ENCODE data around the gene MYO6.

MYO6 gene

DNA sequence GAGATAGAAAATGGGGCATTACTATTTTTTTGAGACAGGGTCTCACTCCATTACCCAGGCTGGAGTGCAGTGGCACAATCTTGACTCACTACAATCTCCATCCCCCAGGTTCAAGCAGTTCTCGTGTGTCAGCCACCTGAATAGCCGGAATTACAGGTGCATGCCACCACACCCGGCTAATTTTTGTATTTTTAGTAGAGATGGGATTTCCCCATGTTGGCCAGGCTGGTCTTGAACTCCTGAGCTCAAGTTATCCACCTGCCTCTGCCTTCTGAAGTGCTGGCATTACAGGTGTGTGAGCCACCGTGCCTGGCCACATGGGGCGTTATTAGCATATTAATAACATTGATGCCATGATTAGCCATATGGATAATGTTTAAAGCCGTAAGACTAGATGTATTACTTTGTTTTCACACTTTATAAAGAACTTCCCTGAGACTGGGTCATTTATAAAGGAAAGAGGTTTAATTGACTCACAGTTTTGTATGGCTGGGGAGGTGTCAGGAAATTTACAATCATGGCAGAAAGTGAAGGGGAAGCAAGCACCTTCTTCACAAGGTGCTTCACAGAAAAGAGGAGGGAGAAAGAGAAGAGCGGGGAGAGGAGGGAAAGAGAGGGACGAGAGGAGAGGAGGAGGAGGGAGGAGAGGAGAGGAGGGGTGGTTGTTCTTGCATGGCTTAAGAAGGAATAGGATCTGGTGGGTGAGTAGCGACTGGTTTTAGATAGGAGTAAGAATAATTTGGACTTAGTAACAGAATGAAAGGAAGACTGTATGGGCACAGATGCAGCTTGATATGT, 51.9 kb downstream of the MYO6 start:
- Histone ChIP-seq H3K4me1 (ENCODE audit: insufficient read depth, low read length) (peaks cover 11% of the 10 kb centered on the region; the same call in 1 of the 2 replicates), H3K36me3 (ENCODE audit: insufficient read depth, low read depth, low read length) (no peaks in the 10 kb centered on the region), H3K9me3 (ENCODE audit: insufficient read depth, low read depth, low read length) (no peaks in the 10 kb centered on the region), H3K4me3 (ENCODE audit: low read length) (no peak overlapping the region), H3K27me3 (ENCODE audit: insufficient read depth, low read length) (no peaks in the 10 kb centered on the region), H3K9ac (ENCODE audit: low read depth, low read length) (no peak overlapping the region), H3K27ac (ENCODE audit: low read length) (no peak overlapping the region)

DNA sequence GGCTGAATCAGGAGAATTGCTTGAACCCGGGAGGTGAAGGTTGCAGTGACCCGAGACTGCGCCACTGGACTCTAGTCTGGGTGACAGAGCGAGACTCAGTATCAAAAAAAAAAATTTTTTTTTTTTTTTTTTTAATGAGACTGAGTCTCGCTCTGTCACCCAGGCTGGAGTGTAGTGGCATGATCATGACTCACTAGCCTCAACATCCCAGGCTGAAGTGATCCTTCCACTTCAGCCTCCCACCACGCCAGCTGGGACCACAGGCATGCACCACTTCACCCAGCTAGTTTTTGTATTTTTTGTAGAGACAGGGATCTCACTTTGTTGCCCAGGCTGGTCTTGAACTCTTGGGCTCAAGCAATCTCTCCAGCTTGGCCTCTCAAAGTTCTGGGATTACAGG, 53.3 kb downstream of the MYO6 start:
- Histone ChIP-seq H3K9me3 (ENCODE audit: insufficient read depth, low read depth, low read length) (peaks cover 8% of the 10 kb centered on the region; the same call in 1 of the 2 replicates), H3K9ac (ENCODE audit: low read depth, low read length) (no peak overlapping the region), H3K36me3 (ENCODE audit: insufficient read depth, low read depth, low read length) (no peaks in the 10 kb centered on the region), H3K27me3 (ENCODE audit: insufficient read depth, low read length) (no peaks in the 10 kb centered on the region), H3K4me3 (ENCODE audit: low read length) (no peak overlapping the region), H3K27ac (ENCODE audit: low read length) (no peak overlapping the region), H3K4me1 (ENCODE audit: insufficient read depth, low read length) (peaks cover 11% of the 10 kb centered on the region; the same call in 1 of the 2 replicates)

DNA sequence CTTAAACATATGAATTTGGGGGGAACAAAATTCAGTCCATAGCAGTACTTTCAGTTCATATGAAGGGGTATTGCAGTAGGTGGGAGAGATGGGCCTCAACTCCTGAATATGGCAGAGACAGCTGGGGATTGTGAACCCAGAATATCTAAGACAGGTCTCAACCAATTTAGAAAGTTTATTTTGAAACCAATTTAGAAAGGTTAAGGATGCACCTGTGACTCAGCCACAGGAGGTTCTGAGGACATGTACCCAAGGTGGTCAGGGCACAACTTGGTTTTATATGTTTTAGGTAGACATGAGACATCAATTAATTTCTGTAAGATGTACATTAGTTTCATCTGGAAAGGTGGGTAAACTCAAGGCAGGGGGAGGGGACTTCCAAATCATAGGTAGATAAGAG, 59.5 kb downstream of the MYO6 start:
- Histone ChIP-seq H3K4me3 (ENCODE audit: low read length) (no peak overlapping the region), H3K9me3 (ENCODE audit: insufficient read depth, low read depth, low read length) (peaks cover 8% of the 10 kb centered on the region; the same call in 1 of the 2 replicates), H3K36me3 (ENCODE audit: insufficient read depth, low read depth, low read length) (no peaks in the 10 kb centered on the region), H3K9ac (ENCODE audit: low read depth, low read length) (no peak overlapping the region), H3K27me3 (ENCODE audit: insufficient read depth, low read length) (no peaks in the 10 kb centered on the region), H3K27ac (ENCODE audit: low read length) (no peak overlapping the region), H3K4me1 (ENCODE audit: insufficient read depth, low read length) (no peaks in the 10 kb centered on the region)

DNA sequence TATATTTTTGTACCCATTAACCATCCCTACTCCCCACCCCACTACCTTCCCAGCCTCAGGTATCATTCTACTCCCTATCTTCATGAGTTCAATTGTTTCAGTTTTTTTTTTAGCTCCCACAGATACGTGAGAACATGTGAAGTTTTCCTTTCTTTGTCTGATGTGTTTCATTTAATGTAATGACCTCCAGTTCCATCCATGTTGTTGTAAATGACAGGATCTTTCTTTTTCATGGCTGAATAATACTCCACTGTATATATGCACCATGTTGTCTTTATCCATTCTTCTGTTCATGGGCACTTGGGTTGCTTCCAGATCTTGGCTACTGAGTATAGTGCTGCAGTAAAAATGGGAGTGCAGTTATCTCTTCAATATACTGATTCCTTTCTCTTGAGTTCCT, 63.5 kb downstream of the MYO6 start:
- Histone ChIP-seq H3K27ac (ENCODE audit: low read length) (no peak overlapping the region), H3K9me3 (ENCODE audit: insufficient read depth, low read depth, low read length) (no peaks in the 10 kb centered on the region), H3K27me3 (ENCODE audit: insufficient read depth, low read length) (no peaks in the 10 kb centered on the region), H3K4me1 (ENCODE audit: insufficient read depth, low read length) (no peaks in the 10 kb centered on the region), H3K9ac (ENCODE audit: low read depth, low read length) (no peak overlapping the region), H3K36me3 (ENCODE audit: insufficient read depth, low read depth, low read length) (no peaks in the 10 kb centered on the region), H3K4me3 (ENCODE audit: low read length) (no peak overlapping the region)

DNA sequence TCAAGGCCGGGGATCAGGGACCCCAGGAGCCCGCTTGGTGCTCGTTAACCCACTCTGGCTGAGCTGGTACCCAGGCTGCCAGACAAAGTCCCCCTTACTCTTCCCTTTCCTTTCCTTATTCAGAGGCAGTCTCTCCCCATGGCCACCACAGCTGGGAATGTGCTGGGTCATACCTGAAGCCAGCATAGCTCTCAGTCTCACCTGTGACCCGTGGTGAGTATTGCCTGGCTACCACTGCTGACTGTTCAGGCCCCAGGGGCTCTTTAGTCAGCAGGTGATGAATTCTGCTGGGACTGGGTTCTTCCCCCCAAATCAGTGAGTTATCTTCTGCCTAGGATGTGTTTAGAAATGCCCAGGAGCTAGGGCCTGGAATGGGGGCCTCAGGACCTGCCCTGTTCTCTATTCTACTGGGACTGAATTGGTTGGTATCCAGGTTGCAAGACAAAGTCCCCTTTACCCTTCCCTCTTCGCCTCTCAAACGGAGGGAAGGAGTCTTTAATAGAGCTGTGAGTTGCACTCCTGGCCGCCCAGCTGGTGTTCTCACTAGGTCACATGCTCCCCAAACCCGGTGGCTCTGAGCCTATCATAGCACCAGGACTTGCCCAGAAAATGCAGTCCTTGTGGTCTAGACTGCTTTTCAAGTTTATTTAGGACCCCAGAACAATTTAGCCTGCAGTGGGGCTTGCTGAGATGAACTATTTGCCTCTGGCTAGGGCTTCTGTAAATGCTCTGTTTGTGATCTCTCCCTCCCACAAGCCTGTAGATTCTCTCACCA, 64.6 kb downstream of the MYO6 start:
- no peak overlapping the region for H3K4me3 ChIP-seq (ENCODE audit: low read length)
- H3K9me3 ChIP-seq (ENCODE audit: insufficient read depth, low read depth, low read length): no peaks in the 10 kb centered on the region
- H3K4me1 ChIP-seq (ENCODE audit: insufficient read depth, low read length): no peaks in the 10 kb centered on the region
- no peak overlapping the region for H3K27ac ChIP-seq (ENCODE audit: low read length)
- no peak overlapping the region for H3K9ac ChIP-seq (ENCODE audit: low read depth, low read length)
- H3K36me3 ChIP-seq (ENCODE audit: insufficient read depth, low read depth, low read length): no peaks in the 10 kb centered on the region
- H3K27me3 ChIP-seq (ENCODE audit: insufficient read depth, low read length): no peaks in the 10 kb centered on the region

DNA sequence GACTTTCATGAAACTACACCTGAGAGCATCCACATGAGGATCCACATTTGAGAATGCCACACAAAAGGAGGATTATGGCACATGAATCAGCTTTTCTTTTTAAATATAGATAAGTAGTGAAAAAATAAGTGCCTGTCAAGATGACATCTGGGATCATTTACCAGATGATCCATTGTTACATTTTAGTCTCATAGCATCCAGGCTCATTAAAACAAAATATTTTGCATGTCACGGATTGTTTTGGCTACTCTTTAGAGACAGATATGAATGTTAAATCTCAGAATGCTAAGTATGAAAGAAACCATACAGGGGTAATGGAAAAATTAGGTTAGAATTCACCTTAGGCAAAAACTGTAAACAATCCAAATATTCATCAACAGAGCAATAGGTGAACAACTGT, 66.7 kb downstream of the MYO6 start:
- no peaks in the 10 kb centered on the region for H3K27me3 ChIP-seq (ENCODE audit: insufficient read depth, low read length)
- no peaks in the 10 kb centered on the region for H3K4me1 ChIP-seq (ENCODE audit: insufficient read depth, low read length)
- no peak overlapping the region for H3K27ac ChIP-seq (ENCODE audit: low read length)
- no peaks in the 10 kb centered on the region for H3K36me3 ChIP-seq (ENCODE audit: insufficient read depth, low read depth, low read length)
- H3K9ac ChIP-seq (ENCODE audit: low read depth, low read length): no peak overlapping the region
- H3K9me3 ChIP-seq (ENCODE audit: insufficient read depth, low read depth, low read length): no peaks in the 10 kb centered on the region
- H3K4me3 ChIP-seq (ENCODE audit: low read length): no peak overlapping the region

DNA sequence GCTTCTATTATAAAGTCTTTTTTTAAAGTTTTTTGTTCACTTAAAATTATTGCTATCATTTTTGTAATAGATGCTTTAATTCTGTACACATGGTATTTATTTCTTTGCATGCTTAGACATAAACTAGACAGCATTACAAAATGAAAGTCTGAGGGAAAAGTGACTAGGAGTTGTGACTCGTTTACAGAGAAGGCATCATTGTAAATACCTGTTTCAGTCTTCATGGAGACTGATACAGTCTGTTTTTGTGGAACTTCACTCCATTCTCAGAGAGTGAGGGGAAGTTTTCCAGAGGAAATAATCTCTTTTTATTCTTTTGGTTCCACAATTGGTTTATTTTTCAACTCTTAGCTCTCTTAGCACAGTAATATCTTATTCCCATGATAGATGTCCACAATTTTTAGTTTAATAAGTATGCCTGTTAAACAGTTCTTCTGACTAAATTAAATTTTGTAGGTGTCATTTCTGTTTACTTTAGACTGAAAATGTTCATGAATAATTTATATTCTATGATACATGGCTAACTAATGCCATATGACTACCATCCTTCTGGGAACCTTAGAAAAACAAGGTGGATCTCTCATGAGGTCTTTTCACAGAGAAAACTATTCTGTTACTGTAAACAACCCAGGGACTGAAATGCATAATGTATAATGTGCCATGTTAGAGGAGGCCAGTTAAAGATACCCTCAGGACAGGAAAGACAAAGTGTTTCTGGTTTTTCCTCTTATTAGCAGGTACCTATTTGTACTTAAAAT, 69.2 kb downstream of the MYO6 start:
- Histone ChIP-seq H3K9me3 (ENCODE audit: insufficient read depth, low read depth, low read length) (no peaks in the 10 kb centered on the region), H3K27me3 (ENCODE audit: insufficient read depth, low read length) (no peaks in the 10 kb centered on the region), H3K4me1 (ENCODE audit: insufficient read depth, low read length) (no peaks in the 10 kb centered on the region), H3K9ac (ENCODE audit: low read depth, low read length) (no peak overlapping the region), H3K4me3 (ENCODE audit: low read length) (no peak overlapping the region), H3K36me3 (ENCODE audit: insufficient read depth, low read depth, low read length) (no peaks in the 10 kb centered on the region), H3K27ac (ENCODE audit: low read length) (no peak overlapping the region)

DNA sequence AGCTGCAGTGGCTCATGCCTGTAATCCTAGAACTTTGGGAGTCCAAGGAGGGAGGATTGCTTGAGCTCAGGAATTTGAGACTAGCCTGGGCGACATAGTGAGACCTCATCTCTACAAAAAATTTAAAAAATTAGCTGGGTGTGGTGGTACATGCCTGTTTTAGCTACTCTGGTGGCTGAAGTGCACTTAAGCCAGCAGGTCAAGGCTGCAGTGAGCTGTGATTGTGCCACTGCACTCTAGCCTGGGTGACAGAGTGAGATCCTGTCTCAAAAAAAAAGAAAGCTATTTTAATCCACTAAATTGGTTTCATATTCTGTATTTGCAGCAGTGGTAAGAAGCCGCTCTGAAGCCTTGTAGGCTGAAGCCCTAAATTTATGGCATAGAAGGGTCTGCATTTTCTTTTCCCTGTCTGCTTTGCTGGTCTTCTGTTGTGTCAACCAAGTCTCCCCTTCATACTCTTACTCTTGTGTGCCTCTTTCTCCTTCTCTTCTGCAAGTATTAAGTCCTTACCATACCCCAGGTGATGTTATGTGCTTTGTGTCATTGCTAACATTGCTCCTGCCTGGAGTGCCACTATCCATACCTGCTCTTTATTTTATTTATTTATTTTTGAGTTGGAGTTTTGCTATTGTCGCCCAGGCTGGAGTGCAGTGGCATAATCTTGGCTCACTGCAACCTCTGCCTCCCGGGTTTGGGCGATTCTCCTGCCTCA, 70.9 kb downstream of the MYO6 start:
- H3K27ac ChIP-seq (ENCODE audit: low read length): no peak overlapping the region

DNA sequence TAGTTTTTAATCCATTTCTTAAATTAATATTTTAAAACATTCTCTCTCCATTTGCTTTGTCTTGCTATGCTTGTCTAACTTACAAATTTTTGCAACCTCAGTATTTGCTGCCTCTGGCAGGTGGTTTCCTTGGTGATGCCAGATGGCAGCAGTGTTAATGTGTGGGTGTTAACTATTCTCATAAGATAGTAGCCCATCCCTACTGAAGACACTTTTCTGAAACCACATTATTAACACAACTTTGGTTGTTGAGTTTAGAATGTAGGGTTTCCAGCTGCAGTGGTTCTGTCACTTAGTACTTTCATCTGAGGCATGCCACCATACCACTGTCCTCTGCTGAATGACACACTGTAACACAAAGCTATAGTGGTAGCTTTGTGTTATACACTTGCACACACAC, 75.1 kb downstream of the MYO6 start:
- H3K27me3 ChIP-seq (ENCODE audit: insufficient read depth, low read length): no peaks in the 10 kb centered on the region
- no peak overlapping the region for H3K4me3 ChIP-seq (ENCODE audit: low read length)
- no peak overlapping the region for H3K9ac ChIP-seq (ENCODE audit: low read depth, low read length)
- no peaks in the 10 kb centered on the region for H3K36me3 ChIP-seq (ENCODE audit: insufficient read depth, low read depth, low read length)
- no peaks in the 10 kb centered on the region for H3K9me3 ChIP-seq (ENCODE audit: insufficient read depth, low read depth, low read length)
- H3K27ac ChIP-seq (ENCODE audit: low read length): no peak overlapping the region
- H3K4me1 ChIP-seq (ENCODE audit: insufficient read depth, low read length): no peaks in the 10 kb centered on the region

More for the DNA sequence above, 70.9 kb downstream of the MYO6 start:
- Histone ChIP-seq H3K9ac (ENCODE audit: low read depth, low read length) (no peak overlapping the region), H3K36me3 (ENCODE audit: insufficient read depth, low read depth, low read length) (no peaks in the 10 kb centered on the region), H3K4me1 (ENCODE audit: insufficient read depth, low read length) (no peaks in the 10 kb centered on the region), H3K4me3 (ENCODE audit: low read length) (no peak overlapping the region), H3K27me3 (ENCODE audit: insufficient read depth, low read length) (no peaks in the 10 kb centered on the region), H3K9me3 (ENCODE audit: insufficient read depth, low read depth, low read length) (no peaks in the 10 kb centered on the region)

DNA sequence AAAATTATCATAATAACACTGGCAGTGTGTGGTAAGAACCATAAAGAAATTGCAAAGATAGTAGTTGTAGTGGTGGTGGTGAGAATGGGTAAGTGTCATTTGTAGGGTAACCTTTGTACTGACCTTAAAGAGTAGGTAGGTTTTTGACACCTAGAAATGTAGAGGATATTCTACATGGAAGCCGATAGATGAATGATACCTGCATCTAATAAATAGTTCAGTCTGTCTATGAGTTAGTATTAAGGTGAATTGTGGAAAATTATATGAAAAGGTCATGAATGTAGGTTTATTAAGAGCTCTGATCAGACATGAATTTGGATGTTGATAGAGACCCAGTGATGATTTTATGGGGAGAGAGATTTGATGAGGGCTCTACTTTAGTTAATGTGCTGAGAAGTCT, 78.1 kb downstream of the MYO6 start:
- Histone ChIP-seq H3K9ac (ENCODE audit: low read depth, low read length) (no peak overlapping the region), H3K4me1 (ENCODE audit: insufficient read depth, low read length) (no peaks in the 10 kb centered on the region), H3K36me3 (ENCODE audit: insufficient read depth, low read depth, low read length) (no peaks in the 10 kb centered on the region), H3K27ac (ENCODE audit: low read length) (no peak overlapping the region), H3K4me3 (ENCODE audit: low read length) (no peak overlapping the region), H3K27me3 (ENCODE audit: insufficient read depth, low read length) (no peaks in the 10 kb centered on the region), H3K9me3 (ENCODE audit: insufficient read depth, low read depth, low read length) (no peaks in the 10 kb centered on the region)

All from iPS-20b (cell line).